Erythroblast (primary cell): ENCODE results near the gene GPRIN3.

Source experiments
- GATA1 ChIP-seq: IDR thresholded peaks from 2 replicates; pipeline ENCODE4 v1.6.1; 2011; ENCODE audit warnings: low read depth, mild to moderate bottlenecking, control low read depth, low read length, moderate library complexity
- POLR2A ChIP-seq: IDR thresholded peaks from 2 replicates; pipeline ENCODE4 v1.6.1; 2011; ENCODE audit warnings: mild to moderate bottlenecking, low read length

DNA sequence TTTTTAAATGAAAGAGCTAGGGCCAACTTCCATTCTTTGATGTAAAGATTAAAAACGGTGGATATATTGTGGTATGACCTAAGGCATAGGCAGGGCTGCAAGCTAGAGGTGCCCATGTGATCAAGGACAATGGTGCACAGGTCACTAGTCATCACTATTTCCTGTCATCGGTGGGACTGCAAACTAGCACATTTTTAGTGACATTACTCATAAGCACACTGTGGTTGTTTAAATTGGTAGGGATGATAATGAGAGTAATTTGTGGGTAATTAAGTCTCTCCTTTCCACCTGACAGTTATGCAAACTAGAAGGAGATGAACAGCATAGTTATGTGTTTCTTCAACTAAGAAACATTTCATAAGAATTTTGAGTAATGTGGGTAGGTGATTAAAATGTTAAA lies 85.4 kb downstream of the GPRIN3 start:
- TF ChIP-seq POLR2A (no peak), GATA1 (no peak)
